SK-N-SH (cell line): ENCODE data around the gene CMTM1.

Experiments used
- SMC3 ChIP-seq: IDR thresholded peaks from 2 replicates; pipeline ENCODE4 v1.6.1; 2012; ENCODE audit warnings: low read depth, low read length, improper control_type of control experiment
- TAF1 ChIP-seq: IDR thresholded peaks from 2 replicates; pipeline ENCODE4 v1.6.1; 2012; ENCODE audit warnings: low read depth, mild to moderate bottlenecking, low read length, moderate library complexity, borderline replicate concordance
- TF ChIP-seq, protein P1 (sequence below): fragments of 200-600 bp; sonication (generic); IDR thresholded peaks from 2 replicates; pipeline ENCODE4 v1.6.1; 2017; ENCODE audit warnings: antibody characterized with exemption, mild to moderate bottlenecking, moderate library complexity

DNA sequence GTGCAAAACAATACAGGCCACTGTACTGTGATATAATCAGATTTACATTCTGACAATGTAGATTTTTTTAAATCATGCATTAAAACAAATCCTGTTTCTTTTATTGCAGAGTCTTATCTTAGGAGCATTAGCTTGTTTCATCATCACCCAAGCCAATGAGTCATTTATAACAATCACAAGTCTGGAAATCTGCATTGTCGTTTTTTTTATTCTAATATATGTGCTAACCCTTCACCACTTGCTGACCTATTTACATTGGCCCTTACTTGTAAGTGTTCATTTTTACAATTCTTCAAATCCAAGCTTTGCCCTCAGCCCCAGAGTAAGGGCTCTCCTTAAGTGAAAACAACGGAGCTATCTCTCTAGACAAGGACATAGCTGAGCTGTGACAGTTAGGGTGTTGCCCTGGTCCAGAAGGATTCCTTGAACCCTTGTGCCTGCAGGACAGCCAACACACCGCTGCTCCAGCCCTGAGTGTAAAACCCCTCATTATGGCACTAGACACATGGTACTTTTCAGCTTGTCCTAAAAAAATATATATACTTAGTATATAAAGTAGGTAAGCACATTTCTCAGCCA, 3.7 kb downstream of the CMTM1 start:
- TF ChIP-seq, protein P1, sequence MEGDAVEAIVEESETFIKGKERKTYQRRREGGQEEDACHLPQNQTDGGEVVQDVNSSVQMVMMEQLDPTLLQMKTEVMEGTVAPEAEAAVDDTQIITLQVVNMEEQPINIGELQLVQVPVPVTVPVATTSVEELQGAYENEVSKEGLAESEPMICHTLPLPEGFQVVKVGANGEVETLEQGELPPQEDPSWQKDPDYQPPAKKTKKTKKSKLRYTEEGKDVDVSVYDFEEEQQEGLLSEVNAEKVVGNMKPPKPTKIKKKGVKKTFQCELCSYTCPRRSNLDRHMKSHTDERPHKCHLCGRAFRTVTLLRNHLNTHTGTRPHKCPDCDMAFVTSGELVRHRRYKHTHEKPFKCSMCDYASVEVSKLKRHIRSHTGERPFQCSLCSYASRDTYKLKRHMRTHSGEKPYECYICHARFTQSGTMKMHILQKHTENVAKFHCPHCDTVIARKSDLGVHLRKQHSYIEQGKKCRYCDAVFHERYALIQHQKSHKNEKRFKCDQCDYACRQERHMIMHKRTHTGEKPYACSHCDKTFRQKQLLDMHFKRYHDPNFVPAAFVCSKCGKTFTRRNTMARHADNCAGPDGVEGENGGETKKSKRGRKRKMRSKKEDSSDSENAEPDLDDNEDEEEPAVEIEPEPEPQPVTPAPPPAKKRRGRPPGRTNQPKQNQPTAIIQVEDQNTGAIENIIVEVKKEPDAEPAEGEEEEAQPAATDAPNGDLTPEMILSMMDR, result no peak
- TF ChIP-seq SMC3 (no peak), TAF1 (no peak)
